Activated effector memory CD4-positive, alpha-beta T cell treated with Interleukin-2 at 50 U/mL for 16 hours (primary cell): ENCODE results near the gene ERCC6L.

ENCODE experiments used
- DNase-seq: peaks from one replicate; pipeline ENCODE4 v3.0.0-alpha.2; 2020

Gene ERCC6L

GRCh38 chrX:72165551-72165950 is 73.3 kb downstream of the ERCC6L start:
- DNase-seq, result no peak

DNA sequence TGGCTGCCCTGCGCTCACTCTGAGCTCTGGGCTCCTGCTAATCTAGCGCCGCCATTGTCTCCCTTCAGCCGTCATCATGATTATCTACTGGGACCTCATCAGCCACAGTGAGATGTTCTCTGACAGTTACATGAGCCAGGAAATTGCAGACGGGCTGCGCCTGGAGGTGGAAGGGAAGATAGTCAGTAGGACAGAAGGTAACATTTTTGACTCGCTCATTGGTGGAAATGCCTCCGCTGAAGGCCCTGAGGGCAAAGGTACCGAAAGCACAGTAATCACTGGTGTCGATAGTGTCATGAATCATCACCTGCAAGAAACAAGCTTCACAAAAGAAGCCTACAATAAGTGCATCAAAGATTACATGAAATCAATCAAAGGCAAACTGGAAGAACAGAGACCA is 79.1 kb downstream of the ERCC6L start:
- no peak for DNase-seq

GRCh38 chrX:72158773-72159172 is 80.1 kb downstream of the ERCC6L start:
- DNase-seq, result no peak
